NCI-H748 treated with DMSO at 0.1 percent for 48 hours (cell line): ENCODE measurements around the gene SERF1B.
"Not testable (repeated sequence)": the region's sequence is repeated elsewhere in the genome, so short reads cannot be mapped to it uniquely, and the experiment has no call there.

Experiments
- DNase-seq: peaks from one replicate; lab custom pipeline; 2025; lab: John Stamatoyannopoulos, UW

Gene SERF1B

GRCh38 chr5:70025106-70025844 lies at the start of gene SERF1B:
Gene SERF1B, plus strand, starts transcription at chr5:70025251. Its CDS starts 201 bp downstream, at chr5:70025452.
- not testable (repeated sequence) for DNase-seq

GRCh38 chr5:69991713-69992112 lies 33.3 kb upstream of the SERF1B start:
- not testable (repeated sequence) for DNase-seq

- DNase-seq = not testable (repeated sequence)
Observed at GRCh38 chr5:69995535-69995934, 29.5 kb upstream of the SERF1B start.

GRCh38 chr5:70020660-70021059 lies 4.4 kb upstream of the SERF1B start:
- DNase-seq = not testable (repeated sequence)

- DNase-seq = not testable (repeated sequence)
Observed at GRCh38 chr5:70025845-70026145, 744 bp downstream of the SERF1B start.

GRCh38 chr5:70031204-70031603 lies 6.2 kb downstream of the SERF1B start:
- DNase-seq = not testable (repeated sequence)

- not testable (repeated sequence) for DNase-seq
Observed at GRCh38 chr5:70041411-70041810, 16.4 kb downstream of the SERF1B start.

- not testable (repeated sequence) for DNase-seq
Observed at GRCh38 chr5:70049790-70050142, 24.7 kb downstream of the SERF1B start.

GRCh38 chr5:70056289-70056942 lies 31.4 kb downstream of the SERF1B start:
- not testable (repeated sequence) for DNase-seq

GRCh38 chr5:70057140-70057539 lies 32.1 kb downstream of the SERF1B start:
- DNase-seq = not testable (repeated sequence)

GRCh38 chr5:70077632-70078031 lies 52.6 kb downstream of the SERF1B start:
- not testable (repeated sequence) for DNase-seq

- not testable (repeated sequence) for DNase-seq
Observed at GRCh38 chr5:70088907-70089464, 63.9 kb downstream of the SERF1B start.

- not testable (repeated sequence) for DNase-seq
Observed at GRCh38 chr5:70091776-70092175, 66.7 kb downstream of the SERF1B start.
